Measurements from ENCODE around the gene KLF18. TPM values are rescaled to one million over a fixed set of nuclear protein-coding genes. Genes with fewer than 3 reads are reported as not detected.

Gene KLF18
- polyA plus RNA-seq, 2 of the 4 experiments (the other 2 are of a cell fraction): not detected

DNA sequence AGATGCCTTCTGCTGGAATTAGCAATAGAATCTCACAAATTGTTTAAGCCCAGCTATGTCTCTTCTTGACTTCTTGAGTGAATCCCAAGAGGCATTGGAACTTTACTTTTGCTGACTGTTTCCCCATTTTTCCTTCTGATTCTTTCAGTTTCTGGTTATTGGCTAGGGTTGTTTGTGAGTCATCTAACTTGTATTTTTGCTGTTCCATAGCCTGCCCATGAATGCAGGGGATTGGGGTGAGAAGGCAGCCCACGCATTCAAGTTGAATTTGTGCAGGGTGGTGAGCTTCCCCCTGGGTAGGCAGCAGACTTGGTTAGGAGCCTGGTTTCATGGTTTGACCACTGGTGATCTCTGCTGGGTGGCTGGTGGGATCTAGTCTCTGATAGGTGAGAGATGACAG lies 33.2 kb downstream of the KLF18 start (continued):
- TF ChIP-seq, protein P1, sequence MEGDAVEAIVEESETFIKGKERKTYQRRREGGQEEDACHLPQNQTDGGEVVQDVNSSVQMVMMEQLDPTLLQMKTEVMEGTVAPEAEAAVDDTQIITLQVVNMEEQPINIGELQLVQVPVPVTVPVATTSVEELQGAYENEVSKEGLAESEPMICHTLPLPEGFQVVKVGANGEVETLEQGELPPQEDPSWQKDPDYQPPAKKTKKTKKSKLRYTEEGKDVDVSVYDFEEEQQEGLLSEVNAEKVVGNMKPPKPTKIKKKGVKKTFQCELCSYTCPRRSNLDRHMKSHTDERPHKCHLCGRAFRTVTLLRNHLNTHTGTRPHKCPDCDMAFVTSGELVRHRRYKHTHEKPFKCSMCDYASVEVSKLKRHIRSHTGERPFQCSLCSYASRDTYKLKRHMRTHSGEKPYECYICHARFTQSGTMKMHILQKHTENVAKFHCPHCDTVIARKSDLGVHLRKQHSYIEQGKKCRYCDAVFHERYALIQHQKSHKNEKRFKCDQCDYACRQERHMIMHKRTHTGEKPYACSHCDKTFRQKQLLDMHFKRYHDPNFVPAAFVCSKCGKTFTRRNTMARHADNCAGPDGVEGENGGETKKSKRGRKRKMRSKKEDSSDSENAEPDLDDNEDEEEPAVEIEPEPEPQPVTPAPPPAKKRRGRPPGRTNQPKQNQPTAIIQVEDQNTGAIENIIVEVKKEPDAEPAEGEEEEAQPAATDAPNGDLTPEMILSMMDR (IDR thresholded peaks at IDR 0.05): no peak
- TF ChIP-seq EP300 (IDR thresholded peaks at IDR 0.05) (no peak), CHD4 (IDR thresholded peaks at IDR 0.05; ENCODE audit: borderline replicate concordance) (no peak), PHF8 (IDR thresholded peaks at IDR 0.05; ENCODE audit: borderline replicate concordance, low read depth) (no peak)

GRCh38 chr1:44105810-44106209 lies 35.6 kb downstream of the KLF18 start:
- CTCF ChIA-PET: no interaction called here
- H3K4me2 ChIP-seq: no peak overlapping the region
- WGBS (ENCODE audit: missing lambda C conversion rate): 39% methylated on average over 2 of the region's 3 CpGs
- no peak overlapping the region for H3K4me3 ChIP-seq
- H3K27ac ChIP-seq: no peak overlapping the region
- DNase-seq (ENCODE audit: low read depth in 1 of 2, low spot score in 1 of 2) (no peak), ATAC-seq (no peak), FAIRE-seq (no peak)
- H3K9me3 ChIP-seq: no peaks in the 10 kb centered on the region
- POLR2A ChIA-PET: no interaction called here
- H3K4me1 ChIP-seq: no peaks in the 10 kb centered on the region
- TF ChIP-seq FOXS1 (CRISPR knock-in tag; IDR thresholded peaks at IDR 0.05) (no peak), HOXB5 (CRISPR knock-in tag; IDR thresholded peaks at IDR 0.05) (no peak), POLR2A (IDR thresholded peaks at IDR 0.05; ENCODE audit: low read length) (no peak), JUN (IDR thresholded peaks at IDR 0.05) (no peak), HOXB13 (CRISPR knock-in tag; IDR thresholded peaks at IDR 0.05; ENCODE audit: low read depth) (no peak)

DNA sequence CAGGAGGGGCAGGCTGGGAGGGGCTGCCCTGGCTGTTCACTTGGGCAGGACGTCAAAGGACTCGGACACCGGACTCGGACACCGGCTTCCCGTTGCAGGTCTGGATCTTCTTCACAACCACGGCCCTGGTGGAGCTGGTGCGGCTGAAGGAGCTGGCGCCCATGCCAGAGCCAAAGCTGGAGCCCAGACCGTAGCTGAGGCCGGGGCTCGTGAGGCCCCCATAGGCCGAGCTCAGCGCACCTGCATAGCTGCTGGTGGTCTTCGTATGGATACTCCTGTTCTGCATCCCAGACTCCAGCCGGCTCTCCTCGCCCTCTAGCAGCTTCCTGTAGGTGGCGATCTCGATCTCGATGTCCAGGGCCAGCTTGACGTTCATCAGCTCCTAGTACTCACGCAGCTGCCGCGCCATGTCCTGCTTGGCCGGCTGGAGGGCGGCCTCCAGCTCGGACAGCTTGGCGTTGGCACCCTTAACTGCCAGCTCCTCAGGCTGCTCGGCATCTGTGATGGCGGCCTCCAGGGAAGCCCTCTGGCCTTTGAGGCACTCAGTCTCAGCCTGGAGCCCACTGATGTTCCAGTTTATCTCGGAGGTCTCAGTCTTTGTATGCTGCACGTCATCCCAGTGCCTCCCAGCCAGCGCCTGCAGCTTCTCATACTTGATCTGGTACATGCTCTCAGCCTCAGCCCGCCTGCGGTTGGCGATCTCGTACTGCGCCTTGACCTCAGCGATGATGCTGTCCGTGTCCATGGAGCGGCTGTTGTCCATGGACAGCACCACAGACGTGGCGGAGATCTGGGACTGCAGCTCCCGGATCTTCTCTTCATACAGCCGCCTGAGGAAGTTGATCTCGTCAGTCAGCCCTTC lies 37.9 kb downstream of the KLF18 start:
- ATAC-seq (peak in 1 of 2 experiments; percentile 36; a peak in 2 of 6 replicates), DNase-seq (ENCODE audit: low read depth in 1 of 2, low spot score in 1 of 2) (peak in 1 of 2 experiments; percentile 59), FAIRE-seq (no peak)
- Histone ChIP-seq H3K27ac (peak overlapping the region in 1 of 2 experiments; percentile 60; a peak in 2 of 6 replicates), H3K4me2 (peak overlapping the region; percentile 56), H3K4me3 (no peak overlapping the region), H3K9me3 (no peaks in the 10 kb centered on the region), H3K4me1 (no peaks in the 10 kb centered on the region)
- TF ChIP-seq, protein P1 (IDR thresholded peaks at IDR 0.05): peak; percentile 20; the same call in 1 of the 3 replicates
- no peak for TF ChIP-seq HOXB5 (CRISPR knock-in tag; IDR thresholded peaks at IDR 0.05)
- TF ChIP-seq RAD21 (conservative IDR thresholded peaks at IDR 0.05 in 1 of 2, IDR thresholded peaks at IDR 0.05 in 1 of 2): peak in 1 of 2 experiments; percentile 46; a peak in 4 of 5 replicates
- ChIA-PET CTCF (interaction anchor here (0.6 to 2.3 kb wide), 11 partner anchors 8 to 491 kb away, joined by 3 to 16 read pairs (median 3); partner anchors contain the start of gene DMAP1), POLR2A (interaction anchor here (0.9 kb wide), 1 partner anchor 109 kb away, joined by 5 read pairs; the partner anchor contains the start of gene DMAP1)
- 74% methylated on average over 27 of the region's 46 CpGs for WGBS (ENCODE audit: missing lambda C conversion rate)

GRCh38 chr1:44101328-44101727 lies 40.1 kb downstream of the KLF18 start:
- Histone ChIP-seq H3K4me3 (no peak overlapping the region), H3K27ac (peak overlapping the region in 1 of 2 experiments; percentile 63; a peak in 2 of 6 replicates), H3K9me3 (peaks cover 5% of the 10 kb centered on the region; the same call in 1 of the 3 replicates), H3K4me2 (no peak overlapping the region), H3K4me1 (no peaks in the 10 kb centered on the region)
- ATAC-seq: no peak
- ChIA-PET POLR2A (no interaction called here), CTCF (interaction anchor here (0.6 kb wide), 1 partner anchor 334 kb away, joined by 3 read pairs; no protein-coding TSS in a partner anchor)
- TF ChIP-seq HMGXB4 (CRISPR knock-in tag; IDR thresholded peaks at IDR 0.05; ENCODE audit: borderline replicate concordance): no peak
- TF ChIP-seq SREBF2 (IDR thresholded peaks at IDR 0.05): no peak
- no peak for TF ChIP-seq CHD4 (IDR thresholded peaks at IDR 0.05; ENCODE audit: borderline replicate concordance)
- no peak for TF ChIP-seq KDM5A (IDR thresholded peaks at IDR 0.05)
- TF ChIP-seq, protein P1 (IDR thresholded peaks at IDR 0.05): no peak
- WGBS (ENCODE audit: missing lambda C conversion rate): 46% methylated on average over 7 of the region's 7 CpGs
- no peak for FAIRE-seq
- no peak for DNase-seq (ENCODE audit: low read depth in 1 of 2, low spot score in 1 of 2)

Data from A549 (cell line).